ENCODE data around the gene ARL11. TPM values are rescaled to one million over a fixed set of nuclear protein-coding genes. Genes with fewer than 3 reads are reported as not detected.

The ARL11 gene
- total RNA-seq, 1 donor from 2014 or later: not detected

DNA sequence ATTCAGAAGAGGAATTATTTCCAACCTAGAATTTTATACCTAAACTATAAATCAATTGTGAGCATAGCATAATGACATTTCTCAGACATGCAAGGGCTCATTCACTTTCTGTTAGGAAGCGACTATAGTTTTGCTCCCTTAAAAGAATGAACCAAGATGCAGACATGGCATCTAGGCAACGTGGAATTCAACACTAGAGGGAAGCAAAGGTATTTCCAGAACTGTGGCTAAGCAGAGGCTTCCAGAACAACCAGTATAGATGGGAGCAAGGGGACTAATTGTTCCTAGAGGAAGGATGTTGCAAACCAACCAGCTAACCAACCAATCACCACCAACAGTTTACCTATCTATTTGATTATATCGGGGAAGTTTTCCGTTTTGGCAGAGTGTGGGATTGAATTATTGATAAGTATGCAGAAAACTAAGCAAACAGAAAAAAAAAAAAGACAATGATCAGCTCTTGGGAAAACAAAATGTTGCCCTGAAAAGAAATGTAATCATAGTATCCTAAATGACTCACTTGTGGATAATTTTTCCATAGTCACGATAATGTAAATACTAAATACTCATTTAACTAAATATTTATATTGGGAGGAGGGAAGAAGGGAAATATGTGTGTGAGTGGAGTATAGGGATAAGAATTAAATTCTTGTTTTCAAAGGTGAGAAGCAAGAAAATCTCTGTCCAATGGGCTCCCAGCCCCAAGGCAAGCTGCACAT is 21.1 kb downstream of the ARL11 start:
- Histone ChIP-seq H3K36me3 (ENCODE audit: insufficient read depth, low read length) (no peaks in the 10 kb centered on the region), H3K79me2 (ENCODE audit: insufficient read depth, low read length) (no peaks in the 10 kb centered on the region), H3K4me2 (ENCODE audit: low read length) (no peak overlapping the region), H3K27ac (ENCODE audit: low read depth, low read length) (no peak overlapping the region), H2AFZ (ENCODE audit: low read depth, low read length) (no peak overlapping the region), H3K4me1 (ENCODE audit: insufficient read depth, low read length) (no peaks in the 10 kb centered on the region), H4K20me1 (ENCODE audit: insufficient read depth, low read length) (no peaks in the 10 kb centered on the region), H3K9ac (ENCODE audit: low read length) (no peak overlapping the region), H3K27me3 (ENCODE audit: insufficient read depth, low read length) (no peaks in the 10 kb centered on the region), H3K4me3 (ENCODE audit: insufficient read depth, low read depth, low read length) (no peak overlapping the region), H3K9me3 (ENCODE audit: insufficient read depth, low read depth, low read length) (no peaks in the 10 kb centered on the region)
- Mint-ChIP-seq H3K27ac (ENCODE audit: unreplicated experiment) (no peak overlapping the region), H3K4me3 (ENCODE audit: unreplicated experiment) (no peak overlapping the region), H3K36me3 (ENCODE audit: low read depth, unreplicated experiment) (peaks cover 2% of the 10 kb centered on the region), H3K9me3 (ENCODE audit: unreplicated experiment) (no peaks in the 10 kb centered on the region), H3K27me3 (ENCODE audit: low read depth, unreplicated experiment) (no peaks in the 10 kb centered on the region), H3K4me1 (ENCODE audit: low read depth, unreplicated experiment) (no peaks in the 10 kb centered on the region)
- no peak for FAIRE-seq
- TF ChIP-seq EZH2 (IDR thresholded peaks at IDR 0.05; ENCODE audit: insufficient read depth, low read length): no peak
- TF ChIP-seq, protein P1, sequence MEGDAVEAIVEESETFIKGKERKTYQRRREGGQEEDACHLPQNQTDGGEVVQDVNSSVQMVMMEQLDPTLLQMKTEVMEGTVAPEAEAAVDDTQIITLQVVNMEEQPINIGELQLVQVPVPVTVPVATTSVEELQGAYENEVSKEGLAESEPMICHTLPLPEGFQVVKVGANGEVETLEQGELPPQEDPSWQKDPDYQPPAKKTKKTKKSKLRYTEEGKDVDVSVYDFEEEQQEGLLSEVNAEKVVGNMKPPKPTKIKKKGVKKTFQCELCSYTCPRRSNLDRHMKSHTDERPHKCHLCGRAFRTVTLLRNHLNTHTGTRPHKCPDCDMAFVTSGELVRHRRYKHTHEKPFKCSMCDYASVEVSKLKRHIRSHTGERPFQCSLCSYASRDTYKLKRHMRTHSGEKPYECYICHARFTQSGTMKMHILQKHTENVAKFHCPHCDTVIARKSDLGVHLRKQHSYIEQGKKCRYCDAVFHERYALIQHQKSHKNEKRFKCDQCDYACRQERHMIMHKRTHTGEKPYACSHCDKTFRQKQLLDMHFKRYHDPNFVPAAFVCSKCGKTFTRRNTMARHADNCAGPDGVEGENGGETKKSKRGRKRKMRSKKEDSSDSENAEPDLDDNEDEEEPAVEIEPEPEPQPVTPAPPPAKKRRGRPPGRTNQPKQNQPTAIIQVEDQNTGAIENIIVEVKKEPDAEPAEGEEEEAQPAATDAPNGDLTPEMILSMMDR (IDR thresholded peaks at IDR 0.05; ENCODE audit: insufficient read depth, low read depth, low read length): peak; percentile 38
- peak; percentile 27 for DNase-seq (ENCODE audit: low read depth)

DNA sequence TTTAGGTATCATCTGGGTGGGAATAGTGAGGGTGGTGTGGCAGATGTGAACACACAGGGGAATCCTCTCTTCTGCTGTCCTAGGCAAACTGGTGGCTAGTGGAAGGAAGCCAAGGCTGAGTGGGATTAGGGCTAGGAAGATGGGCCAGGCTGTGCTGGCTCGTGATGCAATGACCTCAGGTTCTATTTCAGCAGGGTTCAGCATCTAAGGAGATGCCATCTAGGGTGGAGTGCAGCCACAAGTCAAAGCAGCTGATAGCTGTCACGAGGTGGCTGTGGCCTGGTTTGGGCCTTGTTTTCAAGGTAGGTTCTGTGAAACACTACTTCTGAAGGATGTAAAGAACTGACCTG is 21.6 kb downstream of the ARL11 start:
- no peak for DNase-seq (ENCODE audit: low read depth)
- H3K9me3 ChIP-seq (ENCODE audit: insufficient read depth, low read depth, low read length): no peaks in the 10 kb centered on the region
- Mint-ChIP-seq H3K27ac (ENCODE audit: unreplicated experiment) (no peak overlapping the region), H3K9me3 (ENCODE audit: unreplicated experiment) (no peaks in the 10 kb centered on the region), H3K27me3 (ENCODE audit: low read depth, unreplicated experiment) (no peaks in the 10 kb centered on the region), H3K36me3 (ENCODE audit: low read depth, unreplicated experiment) (peaks cover 2% of the 10 kb centered on the region), H3K4me3 (ENCODE audit: unreplicated experiment) (no peak overlapping the region), H3K4me1 (ENCODE audit: low read depth, unreplicated experiment) (no peaks in the 10 kb centered on the region)
- H3K4me2 ChIP-seq (ENCODE audit: low read length): no peak overlapping the region
- H3K4me3 ChIP-seq (ENCODE audit: insufficient read depth, low read depth, low read length): no peak overlapping the region
- H4K20me1 ChIP-seq (ENCODE audit: insufficient read depth, low read length): no peaks in the 10 kb centered on the region
- H3K36me3 ChIP-seq (ENCODE audit: insufficient read depth, low read length): no peaks in the 10 kb centered on the region
- no peaks in the 10 kb centered on the region for H3K4me1 ChIP-seq (ENCODE audit: insufficient read depth, low read length)
- H3K27me3 ChIP-seq (ENCODE audit: insufficient read depth, low read length): no peaks in the 10 kb centered on the region
- H2AFZ ChIP-seq (ENCODE audit: low read depth, low read length): no peak overlapping the region
- no peaks in the 10 kb centered on the region for H3K79me2 ChIP-seq (ENCODE audit: insufficient read depth, low read length)
- H3K27ac ChIP-seq (ENCODE audit: low read depth, low read length): no peak overlapping the region
- no peak for TF ChIP-seq EZH2 (IDR thresholded peaks at IDR 0.05; ENCODE audit: insufficient read depth, low read length)
- TF ChIP-seq, protein P1 (IDR thresholded peaks at IDR 0.05; ENCODE audit: insufficient read depth, low read depth, low read length): no peak
- FAIRE-seq: no peak
- no peak overlapping the region for H3K9ac ChIP-seq (ENCODE audit: low read length)

DNA sequence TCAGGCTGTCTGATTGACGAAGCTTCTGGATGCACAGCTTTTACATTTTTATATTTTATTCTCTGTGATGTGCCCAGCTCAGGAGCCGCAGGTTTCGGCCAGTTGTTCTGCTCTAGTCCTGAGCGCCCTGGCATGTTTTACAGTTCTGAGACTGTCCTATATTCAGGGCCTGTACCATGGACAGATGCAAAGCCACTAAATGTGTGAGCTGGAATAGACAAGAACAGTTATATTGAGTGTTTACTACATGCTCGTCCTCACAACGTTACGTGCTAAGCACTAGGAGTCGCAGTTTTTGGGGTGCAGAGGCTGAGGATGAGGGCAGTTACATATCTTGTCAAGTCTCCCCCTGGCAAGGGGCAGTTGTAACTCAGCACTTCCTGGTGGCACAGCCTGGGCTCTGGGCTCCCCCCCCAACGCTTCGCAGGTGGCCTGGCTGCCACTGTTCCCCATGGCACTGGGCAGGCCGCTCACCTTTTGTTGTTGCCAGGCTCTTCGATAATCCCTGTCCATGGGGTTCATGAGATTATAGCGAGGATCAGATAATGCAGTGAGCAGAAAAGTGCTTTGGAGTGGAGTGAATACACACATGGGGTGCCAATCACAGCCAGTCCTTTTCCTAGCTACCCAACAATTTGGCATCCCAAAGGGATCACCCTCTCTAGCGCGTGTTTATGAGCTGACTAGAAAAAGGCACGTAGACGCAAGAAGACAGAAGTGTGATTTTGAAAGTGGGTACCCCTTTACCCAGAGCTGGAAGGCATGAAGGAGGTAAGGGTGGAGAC is 23.5 kb downstream of the ARL11 start:
- Mint-ChIP-seq H3K36me3 (ENCODE audit: low read depth, unreplicated experiment) (peaks cover 7% of the 10 kb centered on the region), H3K27ac (ENCODE audit: unreplicated experiment) (no peak overlapping the region), H3K4me3 (ENCODE audit: unreplicated experiment) (no peak overlapping the region), H3K4me1 (ENCODE audit: low read depth, unreplicated experiment) (no peaks in the 10 kb centered on the region), H3K9me3 (ENCODE audit: unreplicated experiment) (no peaks in the 10 kb centered on the region), H3K27me3 (ENCODE audit: low read depth, unreplicated experiment) (no peaks in the 10 kb centered on the region)
- H3K9ac ChIP-seq (ENCODE audit: low read length): no peak overlapping the region
- no peak overlapping the region for H2AFZ ChIP-seq (ENCODE audit: low read depth, low read length)
- H3K27ac ChIP-seq (ENCODE audit: low read depth, low read length): no peak overlapping the region
- no peaks in the 10 kb centered on the region for H3K79me2 ChIP-seq (ENCODE audit: insufficient read depth, low read length)
- no peaks in the 10 kb centered on the region for H3K9me3 ChIP-seq (ENCODE audit: insufficient read depth, low read depth, low read length)
- H3K27me3 ChIP-seq (ENCODE audit: insufficient read depth, low read length): no peaks in the 10 kb centered on the region
- no peak overlapping the region for H3K4me2 ChIP-seq (ENCODE audit: low read length)
- no peaks in the 10 kb centered on the region for H3K4me1 ChIP-seq (ENCODE audit: insufficient read depth, low read length)
- FAIRE-seq: no peak
- H4K20me1 ChIP-seq (ENCODE audit: insufficient read depth, low read length): no peaks in the 10 kb centered on the region
- DNase-seq (ENCODE audit: low read depth): no peak
- TF ChIP-seq, protein P1 (IDR thresholded peaks at IDR 0.05; ENCODE audit: insufficient read depth, low read depth, low read length): no peak
- TF ChIP-seq EZH2 (IDR thresholded peaks at IDR 0.05; ENCODE audit: insufficient read depth, low read length): no peak
- no peaks in the 10 kb centered on the region for H3K36me3 ChIP-seq (ENCODE audit: insufficient read depth, low read length)
- H3K4me3 ChIP-seq (ENCODE audit: insufficient read depth, low read depth, low read length): no peak overlapping the region

Measured in astrocyte (in vitro differentiated cells and primary cell).